GM12891 (cell line): ENCODE results near the gene C8G.

ENCODE experiments used
- POLR2A ChIP-seq: IDR thresholded peaks from 2 replicates; pipeline ENCODE4 v1.6.1; 2011; ENCODE audit warnings: low read depth, low read length, control low read depth
- POLR2AphosphoS5 ChIP-seq: IDR thresholded peaks from 2 replicates; pipeline ENCODE4 v1.6.1; 2011; ENCODE audit warnings: low read depth, low read length, control low read depth

- TF ChIP-seq POLR2A (no peak), POLR2AphosphoS5 (no peak)
Observed at GRCh38 chr9:136945333-136946227, 537 bp downstream of the C8G start.
